AML-193 (cell line): ENCODE data around the gene FBXL13.
"Not testable (repeated sequence)": the region's sequence is repeated elsewhere in the genome, so short reads cannot be mapped to it uniquely, and the experiment has no call there.

Experiments
- DNase-seq, 2 experiments: peaks; one replicate each; lab custom pipeline; 2025; lab: John Stamatoyannopoulos, UW

Gene FBXL13

DNA sequence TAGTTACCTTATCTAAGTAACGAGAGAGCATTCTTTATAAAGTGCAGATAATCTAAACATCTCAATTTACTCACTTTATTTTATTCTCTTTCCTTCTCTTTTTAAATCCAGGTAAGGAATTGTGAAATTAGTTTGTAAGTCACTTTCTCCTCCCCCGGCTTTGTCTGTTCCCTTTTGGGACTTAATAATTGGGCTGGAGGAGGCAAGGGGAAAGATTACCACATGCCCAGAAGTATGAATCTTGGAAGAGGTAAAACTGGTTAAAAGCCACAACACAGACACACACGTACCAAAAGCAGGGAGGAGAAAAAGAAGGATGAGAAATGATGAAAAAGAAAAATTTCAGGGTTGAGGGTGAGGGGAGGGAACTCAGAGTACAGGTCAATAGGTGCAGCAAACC, 225.1 kb downstream of the FBXL13 start:
- DNase-seq, result no peak

DNA sequence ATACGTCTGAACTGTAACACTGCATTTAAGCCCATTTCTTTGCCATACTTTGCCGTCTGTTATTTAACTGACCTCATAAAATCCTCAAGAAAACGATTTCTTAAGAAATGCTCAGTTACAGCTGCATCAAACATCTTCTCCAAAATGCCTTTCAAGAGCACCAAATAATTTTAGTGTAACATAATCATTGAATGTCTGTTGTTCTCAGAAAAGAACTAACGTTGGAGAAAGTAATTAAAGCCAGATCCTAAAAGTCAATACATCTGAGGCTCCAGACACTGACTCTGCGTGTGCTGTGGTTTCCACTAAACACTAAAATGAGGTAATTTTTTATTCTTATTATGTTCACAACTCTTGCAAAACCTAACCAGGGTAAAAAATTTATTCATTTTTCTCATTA, 225.5 kb downstream of the FBXL13 start:
- DNase-seq, result no peak

DNA sequence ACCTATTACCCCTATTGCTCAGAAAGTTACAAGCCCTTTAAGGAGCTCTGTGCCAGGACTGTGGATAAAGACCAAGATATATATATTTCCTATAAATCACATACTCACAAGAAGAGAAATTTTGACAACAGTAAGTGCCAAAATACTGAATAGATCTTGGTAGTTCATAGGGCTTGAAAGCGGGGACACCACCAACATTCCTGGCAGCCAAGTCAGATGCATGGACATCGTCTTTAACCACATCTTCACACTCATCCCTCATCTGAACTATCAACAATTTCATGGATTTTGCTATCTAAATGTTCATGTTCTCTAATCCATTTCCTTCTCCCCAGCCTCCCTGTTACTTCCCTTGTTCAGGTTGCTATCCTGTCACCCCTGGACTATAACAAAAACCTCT, 229.2 kb downstream of the FBXL13 start:
- DNase-seq, result no peak

DNA sequence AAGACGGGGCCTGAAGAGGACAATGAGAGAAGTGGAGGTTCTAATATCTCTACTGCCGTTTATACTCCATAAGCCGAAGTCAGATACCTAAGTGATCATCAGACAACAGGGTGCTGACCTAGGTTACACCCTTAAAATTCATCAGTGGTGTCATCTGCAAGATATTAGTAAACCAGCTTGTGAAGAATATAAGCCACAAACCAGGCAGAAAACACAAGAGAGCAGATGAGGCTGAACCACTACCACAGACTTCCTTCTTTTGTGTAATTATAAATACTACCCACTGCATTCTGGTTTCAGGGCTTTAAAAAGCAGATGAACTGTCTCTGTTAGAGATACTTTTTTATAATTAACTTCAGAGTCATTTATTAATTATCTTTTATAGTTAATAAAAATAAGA, 230.7 kb downstream of the FBXL13 start:
- peak; percentile 10 to 32 for DNase-seq

DNA sequence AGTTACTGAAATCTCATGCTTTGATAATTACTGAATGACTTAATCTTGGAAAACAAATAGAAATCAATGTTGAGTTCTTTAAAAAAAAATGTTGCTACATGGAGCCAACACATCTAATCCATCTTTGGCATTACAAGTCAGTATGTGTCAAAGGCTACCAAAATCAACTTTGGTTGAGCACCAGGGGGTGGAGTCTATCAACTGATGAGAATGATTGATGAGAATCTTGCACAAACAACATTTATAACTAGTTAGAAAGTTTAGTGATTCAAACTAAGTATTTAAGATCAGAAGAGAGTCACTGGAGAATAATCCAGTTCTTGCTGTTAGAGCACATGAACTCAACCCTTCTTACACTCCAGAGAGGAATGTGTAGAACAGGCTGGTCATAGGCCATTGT, 232.3 kb downstream of the FBXL13 start:
- no peak for DNase-seq

DNA sequence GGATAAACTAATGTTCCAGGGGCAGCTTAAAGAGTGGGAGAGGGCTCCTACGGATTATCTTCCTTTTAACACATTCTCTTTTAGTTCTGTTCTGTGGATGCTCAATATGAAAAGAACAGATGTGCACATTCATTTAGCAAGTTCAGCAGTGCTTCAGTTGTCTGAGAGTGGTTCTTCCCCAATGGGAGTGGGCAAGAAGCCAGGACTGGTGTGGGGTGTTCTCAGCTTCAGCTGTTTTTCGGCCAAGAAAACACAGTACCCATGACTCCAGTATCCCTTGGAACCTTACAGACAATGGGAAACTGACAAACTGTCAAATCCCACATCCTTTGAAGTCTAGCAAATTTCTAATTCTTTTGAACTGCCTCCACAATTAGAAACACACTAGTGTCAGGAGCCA, 233.3 kb downstream of the FBXL13 start:
- DNase-seq, result no peak

DNA sequence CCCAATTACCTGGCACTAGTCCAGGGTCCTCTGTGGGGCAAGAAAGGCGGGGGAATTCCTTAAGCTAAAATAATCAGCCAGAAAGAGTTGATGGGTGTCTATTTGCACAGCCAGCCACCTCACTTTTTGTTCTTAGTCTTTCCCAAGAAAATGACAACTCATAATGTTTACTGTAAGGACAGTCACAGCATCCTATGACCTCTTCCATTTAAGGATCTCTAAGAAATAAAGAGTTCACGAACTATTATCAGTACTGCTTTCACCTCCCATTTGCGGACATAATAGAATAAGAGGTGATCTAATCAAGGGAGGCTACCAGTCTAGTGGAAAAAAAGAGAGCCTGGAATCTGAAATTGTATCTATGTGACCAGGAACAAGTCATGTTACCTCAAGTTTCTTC, 234.2 kb downstream of the FBXL13 start:
- no peak for DNase-seq

DNA sequence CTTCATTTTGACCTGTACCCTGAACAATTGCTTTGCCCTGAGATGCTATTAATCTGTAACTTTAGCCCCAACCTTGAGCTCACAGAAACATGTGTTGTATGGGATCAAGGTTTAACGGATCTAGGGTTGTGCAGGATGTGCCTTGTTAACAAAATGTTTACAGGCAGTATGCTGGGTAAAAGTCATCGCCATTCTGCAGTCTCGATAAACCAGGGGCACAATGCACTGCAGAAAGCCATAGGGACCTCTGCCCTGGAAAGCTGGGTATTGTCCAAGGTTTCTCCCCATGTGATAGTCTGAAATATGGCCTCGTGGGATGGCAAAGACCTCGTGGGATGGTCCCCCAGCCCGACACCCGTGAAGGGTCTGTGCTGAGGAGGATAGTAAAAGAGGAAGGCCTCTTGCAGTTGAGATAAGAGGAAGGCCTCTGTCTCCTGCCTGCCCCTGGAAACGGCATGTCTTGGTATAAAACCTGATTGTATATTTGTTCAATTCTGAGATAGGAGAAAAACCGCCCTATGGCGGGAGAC, 236.0 kb downstream of the FBXL13 start:
- not testable (repeated sequence) for DNase-seq

DNA sequence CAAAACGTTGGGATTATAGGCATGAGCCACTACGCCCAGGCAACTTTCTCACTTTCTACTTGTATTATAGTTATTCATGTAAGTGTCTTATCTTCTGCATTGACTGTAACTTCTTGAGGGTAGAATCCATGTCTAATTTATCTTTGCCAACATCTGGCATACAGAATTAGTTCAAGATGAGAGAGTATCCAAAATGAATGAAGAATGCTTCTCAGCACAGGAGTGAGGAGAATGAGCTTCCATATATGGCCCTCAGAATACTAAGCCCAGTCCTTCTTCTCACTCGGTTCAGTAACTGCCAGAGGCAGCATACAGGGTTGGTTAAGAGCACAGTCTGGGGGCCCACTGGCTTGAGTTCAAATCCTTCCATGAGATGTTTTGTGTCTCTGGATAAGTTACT, 236.8 kb downstream of the FBXL13 start:
- DNase-seq, result no peak

DNA sequence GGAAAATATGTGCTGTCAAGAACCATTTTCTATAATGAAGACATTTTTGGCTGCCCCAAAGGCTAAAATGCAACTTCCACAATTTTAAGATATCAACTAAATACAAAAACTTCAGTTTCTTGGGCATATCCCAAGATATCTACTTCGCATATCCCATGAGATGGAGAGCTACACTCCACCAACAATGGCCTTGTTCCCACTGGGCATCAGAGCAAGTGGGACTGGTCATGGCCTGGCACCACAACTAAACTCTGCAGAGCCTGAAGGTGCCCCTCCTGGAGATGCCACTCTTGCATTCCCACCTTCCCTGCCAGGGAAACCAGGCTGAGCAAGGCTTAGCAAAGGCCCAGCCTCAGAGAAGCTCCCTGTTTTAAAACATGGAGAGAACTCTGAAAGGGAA, 237.6 kb downstream of the FBXL13 start:
- DNase-seq, result no peak

DNA sequence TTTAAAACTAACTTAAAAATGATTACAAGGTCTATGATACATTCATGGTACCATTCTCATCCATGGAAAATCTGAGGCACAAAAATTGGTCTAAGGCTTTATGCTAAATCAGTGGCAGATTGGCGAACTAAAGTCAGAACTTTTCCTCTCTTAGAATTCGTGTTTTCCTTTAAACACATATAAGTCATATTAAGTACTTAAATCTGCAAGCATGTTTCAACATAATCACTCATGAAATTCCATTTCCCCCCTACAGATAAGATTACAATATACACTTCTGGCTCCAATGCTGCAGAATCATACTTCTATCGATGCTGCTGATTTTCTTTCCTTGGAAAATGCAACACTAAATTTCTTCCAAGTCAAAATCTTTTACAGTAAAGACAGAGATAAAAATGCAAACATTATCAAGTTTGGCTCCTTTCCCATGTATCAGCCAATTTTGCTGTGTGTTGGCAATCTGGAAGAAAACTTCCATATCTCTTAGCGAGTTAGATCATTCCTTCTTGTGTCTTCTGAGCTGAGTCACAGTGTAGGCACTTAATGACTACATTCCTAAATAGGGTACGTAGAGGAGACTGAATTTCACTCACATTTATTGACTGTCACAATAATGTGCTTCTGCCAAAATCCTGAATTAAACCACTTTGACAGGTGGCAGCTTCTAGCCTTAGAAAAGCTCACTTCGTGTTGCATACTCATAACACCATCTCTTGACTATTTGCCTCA, 238.2 kb downstream of the FBXL13 start:
- DNase-seq, result no peak

DNA sequence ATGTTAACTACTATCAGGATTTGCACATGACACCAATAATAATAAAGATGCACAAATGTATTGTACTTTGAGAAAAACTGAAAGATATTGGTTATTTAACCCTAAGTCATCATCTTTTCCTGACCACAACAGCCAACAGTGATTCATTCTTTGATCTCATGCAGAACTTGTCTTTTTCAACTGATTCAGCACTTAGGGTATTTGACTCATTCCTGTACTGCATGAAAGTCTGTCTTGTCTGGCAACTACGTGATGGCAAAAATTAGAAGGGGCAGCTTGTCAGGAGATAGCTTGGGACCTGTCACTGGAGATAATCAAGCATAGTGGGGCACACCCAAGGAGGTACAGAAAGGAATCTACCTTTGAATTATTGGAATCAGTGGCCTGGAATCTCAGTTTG, 239.6 kb downstream of the FBXL13 start:
- no peak for DNase-seq

DNA sequence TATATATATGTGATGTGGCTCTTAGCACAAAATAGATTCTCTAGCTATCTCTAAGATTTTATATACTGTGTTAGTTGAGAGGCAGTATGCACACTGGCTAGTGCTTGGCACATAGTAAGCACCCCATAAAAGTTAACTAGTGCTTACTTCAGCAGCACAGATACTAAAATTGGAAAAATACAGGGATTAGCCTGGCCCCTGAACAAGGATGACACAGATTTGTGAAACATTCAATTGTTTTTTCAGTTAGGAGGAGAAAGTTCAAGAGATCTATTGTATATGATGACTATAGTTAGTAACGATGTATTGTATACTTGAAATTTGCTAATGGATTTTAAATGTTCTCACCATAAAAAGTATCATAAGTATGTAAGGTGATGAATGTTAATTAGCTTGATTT, 240.1 kb downstream of the FBXL13 start:
- no peak for DNase-seq

DNA sequence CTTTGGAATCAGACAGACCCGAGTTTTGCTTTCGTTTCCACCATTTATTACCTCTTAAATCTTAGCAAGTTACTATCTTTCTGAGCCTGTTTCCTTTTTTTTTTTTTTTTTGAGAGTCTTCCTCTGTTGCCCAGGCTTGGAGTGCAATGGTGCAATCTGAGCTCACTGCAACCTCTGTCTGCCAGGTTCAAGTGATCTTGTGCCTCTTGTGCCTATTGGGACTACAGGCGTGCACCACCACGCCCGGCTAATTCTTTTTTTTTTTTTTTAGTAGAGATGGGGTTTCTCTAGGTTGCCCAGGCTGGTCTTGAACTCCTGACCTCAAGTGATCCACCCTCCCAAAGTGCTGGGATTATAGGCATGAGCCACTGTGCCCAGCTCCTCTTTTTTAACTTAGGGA, 241.3 kb downstream of the FBXL13 start:
- DNase-seq, result no peak

DNA sequence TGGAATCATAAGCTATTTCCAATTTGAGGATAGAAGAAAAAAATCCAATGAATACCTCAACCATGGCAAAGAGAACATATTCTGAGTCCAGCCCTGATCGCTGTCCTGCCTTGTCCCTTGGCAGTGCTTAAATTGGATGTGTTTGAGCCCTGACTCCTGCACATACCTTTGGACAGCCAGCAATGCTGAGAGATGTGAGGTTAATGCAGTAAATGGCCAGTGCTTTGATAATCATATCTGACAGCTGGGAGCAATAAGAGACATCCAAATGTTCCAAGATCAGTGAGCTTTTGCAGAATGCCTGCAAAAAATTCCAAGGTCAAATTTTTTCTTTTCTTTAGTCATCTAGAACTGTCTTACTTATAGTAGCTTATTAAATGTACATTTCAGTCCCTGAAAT, 241.9 kb downstream of the FBXL13 start:
- DNase-seq, result no peak

DNA sequence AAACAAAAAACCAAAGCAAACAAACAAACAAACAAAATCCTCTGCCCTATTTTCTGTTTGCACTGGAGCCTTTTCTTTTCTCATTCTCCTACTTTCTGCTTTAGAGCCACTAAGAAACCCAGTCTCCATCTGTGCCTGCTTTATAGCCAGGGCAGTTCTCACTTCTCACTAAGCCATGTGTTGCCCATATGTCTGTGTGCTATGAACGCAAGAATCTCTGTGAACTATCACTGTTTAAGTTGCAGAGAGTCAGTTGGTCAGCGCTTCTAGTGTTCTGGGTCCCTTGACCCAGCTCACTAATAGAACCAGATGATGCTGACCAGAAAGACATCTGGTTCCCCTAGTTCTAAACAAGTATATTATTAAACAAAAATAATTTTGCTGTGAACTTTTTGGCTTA, 244.4 kb downstream of the FBXL13 start:
- DNase-seq, result no peak

DNA sequence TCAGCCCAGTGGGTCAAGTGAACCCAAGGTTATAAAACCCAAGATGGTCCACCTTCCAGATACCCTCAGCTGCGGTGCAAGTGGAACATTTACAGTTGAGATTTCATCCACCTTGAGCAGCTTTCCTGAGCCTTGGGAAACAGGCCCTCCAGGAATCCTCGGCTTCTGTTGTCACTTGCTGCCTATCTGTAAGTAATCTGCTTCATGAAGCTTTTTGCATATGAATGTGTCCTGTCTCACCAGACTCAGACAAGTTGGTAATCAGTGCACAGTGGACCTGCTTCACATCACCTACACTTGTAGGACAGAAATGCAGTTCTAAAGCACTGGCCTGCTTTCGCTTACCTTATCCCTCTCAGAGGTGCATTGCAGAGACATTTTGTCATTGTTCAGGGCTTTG, 245.5 kb downstream of the FBXL13 start:
- no peak for DNase-seq

DNA sequence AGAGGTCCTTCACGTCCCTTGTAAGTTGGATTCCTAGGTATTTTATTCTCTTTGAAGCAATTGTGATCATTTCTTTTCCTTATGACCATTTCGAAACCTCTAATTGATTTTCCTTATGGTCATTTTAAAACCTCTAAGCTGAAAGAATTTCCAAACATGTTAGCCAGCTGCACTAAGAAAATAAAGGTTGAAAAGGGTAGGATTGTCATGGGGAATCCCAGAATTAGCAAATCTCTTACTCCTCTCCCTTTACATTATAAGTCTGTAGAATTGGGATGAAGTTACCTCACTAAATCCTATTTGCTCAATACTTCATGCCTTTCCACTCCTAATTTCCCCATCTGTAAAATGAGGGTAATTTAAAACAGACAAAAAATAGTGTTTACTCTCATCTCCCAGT, 246.3 kb downstream of the FBXL13 start:
- no peak for DNase-seq

DNA sequence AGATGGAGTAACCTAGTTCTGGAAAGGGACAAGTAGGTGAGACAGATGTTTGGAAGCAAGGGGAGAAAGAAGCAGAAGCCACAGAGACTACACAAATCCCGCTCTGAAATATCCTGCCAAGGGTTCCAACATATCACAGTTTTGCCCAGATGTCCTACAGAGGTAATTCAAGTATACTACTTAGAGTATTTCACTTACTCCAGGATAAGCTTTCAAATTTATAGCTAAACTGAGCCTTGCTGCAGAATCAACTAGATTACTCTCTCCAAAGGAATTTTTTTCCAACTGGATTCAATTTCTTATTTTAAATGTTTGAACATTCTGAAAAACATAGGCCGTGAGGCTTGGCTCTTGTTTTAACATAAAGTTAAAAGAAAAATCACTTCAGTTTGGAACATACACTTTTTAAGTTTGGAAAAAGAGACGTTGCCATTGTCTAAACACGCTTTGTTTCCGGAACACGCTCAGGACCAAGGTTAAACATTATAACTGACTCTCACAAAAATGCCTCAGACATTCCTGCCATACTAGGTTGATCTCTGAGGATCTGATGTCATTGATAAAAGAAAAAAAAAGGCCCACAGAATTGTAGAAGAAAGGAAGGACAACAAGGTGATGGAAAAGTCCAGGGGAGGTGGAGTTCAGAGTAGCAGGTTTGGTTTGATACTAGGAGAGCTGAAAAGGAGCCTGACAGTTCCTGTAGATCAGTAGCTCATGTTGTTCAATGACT, 251.0 kb downstream of the FBXL13 start:
- DNase-seq, result no peak

DNA sequence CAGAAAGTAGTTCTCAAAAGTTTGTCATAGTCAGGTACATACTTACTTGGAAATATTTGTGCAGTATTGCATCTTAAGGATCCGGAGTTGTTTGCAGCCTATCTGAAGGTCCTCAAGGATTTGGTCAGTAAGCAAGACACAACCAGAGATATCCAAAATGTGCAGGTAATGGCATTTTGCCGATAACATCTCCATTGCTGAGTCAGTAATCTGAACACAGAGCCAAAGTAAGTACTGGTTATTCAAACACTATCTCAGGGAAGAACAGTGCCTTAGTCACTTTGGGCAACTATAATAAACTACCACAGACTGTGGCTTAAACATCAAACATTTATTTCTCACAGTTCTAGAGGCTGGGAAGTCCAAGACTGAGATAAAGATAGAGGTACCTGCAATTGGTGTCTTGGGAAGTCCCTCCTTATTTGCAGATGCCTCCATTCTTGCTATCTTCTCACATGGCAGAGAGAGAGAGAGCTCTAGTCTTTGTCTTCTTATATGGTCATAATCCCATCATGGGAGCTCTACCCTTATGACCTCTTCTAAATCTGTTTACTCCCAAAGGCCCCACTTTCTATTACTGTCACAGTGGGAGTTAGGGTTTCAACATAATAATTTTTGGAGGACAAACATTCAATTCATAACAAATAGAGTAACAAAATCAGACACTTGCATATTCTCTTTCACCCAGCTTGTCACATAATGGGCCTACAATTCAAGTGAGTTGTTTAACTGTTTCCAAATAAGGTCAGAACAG, 252.4 kb downstream of the FBXL13 start:
- DNase-seq, result no peak

DNA sequence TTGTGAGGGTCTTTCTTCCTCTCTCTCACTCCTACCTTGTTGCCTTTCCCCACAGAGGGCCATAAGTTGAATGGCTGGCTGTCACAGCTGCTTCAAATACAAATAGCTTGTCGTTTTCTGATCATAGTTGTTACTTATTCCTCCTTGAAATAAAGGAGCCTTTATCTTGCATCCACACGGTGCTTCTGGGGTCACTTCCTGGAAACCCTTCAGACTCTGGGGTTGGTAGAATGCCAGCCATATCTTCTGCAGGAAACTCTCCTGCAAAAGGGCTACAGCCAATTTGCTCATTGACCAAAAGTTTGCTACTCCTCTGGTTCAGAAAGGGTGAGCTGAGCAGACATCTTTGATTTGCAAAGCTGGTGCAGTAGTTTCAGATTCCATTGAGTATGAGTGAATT, 255.4 kb downstream of the FBXL13 start:
- DNase-seq, result no peak

DNA sequence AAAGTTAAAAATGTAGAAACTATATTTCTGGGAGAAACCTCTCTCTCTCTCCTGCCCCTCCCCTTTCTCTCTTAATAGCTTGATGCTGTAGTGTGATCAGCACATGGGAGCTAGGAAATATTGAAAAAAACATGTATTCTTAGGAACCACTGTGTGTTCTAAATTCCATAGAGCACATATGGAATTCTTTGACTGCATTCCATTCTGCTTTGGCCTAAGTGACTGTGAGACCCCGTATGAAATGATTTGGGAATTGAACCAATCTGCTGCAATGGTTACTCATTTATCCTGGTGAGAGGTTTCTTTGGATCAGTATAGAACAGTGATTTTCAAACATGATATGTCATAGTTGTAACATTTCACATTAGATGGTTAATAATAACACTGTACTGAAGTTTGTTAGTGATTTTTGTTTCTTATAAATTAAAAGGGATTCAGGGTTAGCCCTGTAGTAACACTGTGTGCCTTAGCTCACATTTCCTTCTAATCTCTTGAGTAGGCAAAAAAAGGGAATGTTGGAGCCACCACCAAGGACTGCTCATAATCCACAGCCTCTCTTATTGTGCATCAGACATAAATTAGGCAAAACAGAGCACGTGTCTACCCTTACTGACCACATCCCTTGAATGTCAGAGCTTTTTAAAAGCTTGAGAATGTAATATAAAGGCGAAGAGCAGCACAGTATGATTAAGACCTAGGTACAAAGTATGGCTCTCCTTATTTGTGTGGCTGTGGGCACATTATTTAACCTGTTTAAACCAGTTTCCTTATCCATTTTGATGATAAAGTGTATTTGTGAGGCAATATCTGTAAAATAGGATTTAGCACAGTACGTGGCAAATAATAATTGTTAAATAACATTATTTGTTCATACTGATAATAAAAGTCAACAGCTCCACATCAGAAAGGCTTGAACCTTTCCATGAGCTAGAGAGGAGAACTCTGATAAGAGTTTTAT, 256.7 kb downstream of the FBXL13 start:
- DNase-seq, result no peak
